NCI-H524 (cell line): Measurements from ENCODE around the gene CDCA8.
A peak's percentile ranks its signal among the peaks of the same experiment; 100 is the strongest.

Experiments
- DNase-seq, 2 experiments: peaks; one replicate each; lab custom pipeline; 2025; lab: John Stamatoyannopoulos, UW

Gene CDCA8

GRCh38 chr1:37692078-37692833, at the start of gene CDCA8:
Gene CDCA8 (plus strand): TSS chr1:37692516. CDS start chr1:37692691, 175 bp downstream.
- DNase-seq = peak; percentile 94 to 95

- DNase-seq = no peak
Observed at GRCh38 chr1:37647281-37647680, 45.0 kb upstream of the CDCA8 start.

DNA sequence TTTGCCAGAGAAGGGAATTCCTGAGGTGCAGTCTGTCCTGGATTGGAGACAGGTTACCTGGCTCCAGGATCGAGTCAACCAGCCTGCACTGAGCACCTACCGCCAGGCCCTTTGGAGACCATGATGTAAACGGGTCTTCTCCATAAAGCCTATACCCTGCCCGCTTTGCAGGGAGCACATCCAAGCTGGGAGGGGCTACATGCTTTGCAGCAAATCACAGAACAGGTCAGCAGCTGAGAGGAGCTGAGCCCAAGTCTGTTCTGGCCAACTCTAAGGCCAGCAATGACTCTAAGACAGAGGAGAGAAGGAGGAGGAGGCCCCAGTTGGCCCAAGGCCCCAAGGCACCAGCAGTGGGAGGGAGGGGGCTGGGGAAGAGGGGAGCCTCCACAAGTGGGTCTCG, 42.1 kb upstream of the CDCA8 start:
- no peak for DNase-seq

DNA sequence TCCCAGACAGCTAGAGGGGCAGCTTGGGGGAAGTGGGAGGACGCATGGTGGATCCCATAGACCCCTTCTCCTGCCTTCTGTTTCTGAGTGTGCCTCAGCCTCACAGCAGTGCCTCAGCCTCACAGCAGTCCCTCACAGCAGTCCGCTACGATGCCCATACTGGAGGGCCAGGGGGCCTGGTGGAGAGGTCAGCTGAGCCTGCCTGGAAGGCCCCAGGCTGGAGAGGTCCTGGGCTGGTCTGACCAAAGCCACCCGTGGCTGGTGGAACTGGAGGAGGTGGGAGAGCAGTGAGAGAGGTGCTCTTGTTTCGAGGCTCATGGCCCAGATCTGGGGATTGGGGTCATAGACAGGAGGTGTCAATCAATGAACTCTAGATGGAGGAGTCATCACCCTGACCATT, 41.6 kb upstream of the CDCA8 start:
- no peak for DNase-seq

GRCh38 chr1:37651803-37652202, 40.5 kb upstream of the CDCA8 start:
- DNase-seq = no peak

DNA sequence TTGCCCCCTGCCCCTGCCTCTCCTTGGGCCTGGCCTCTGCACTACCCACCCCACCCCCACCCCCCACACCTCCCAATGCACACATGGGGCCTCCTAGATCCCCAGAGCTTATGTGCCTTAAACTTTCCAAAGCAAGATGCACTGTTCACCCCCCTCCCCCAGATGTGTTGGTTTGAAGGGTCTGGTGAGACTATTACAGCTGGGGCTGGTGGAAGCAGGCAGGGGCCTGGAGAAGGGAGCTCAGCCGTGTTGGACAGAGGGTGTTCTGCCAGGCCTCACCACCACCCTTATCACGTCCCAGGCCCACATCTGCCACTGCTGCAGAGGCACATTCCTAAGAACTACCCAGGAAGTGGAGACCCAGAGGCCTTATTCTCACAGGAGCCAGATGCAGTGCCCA, 39.3 kb upstream of the CDCA8 start:
- no peak for DNase-seq

DNA sequence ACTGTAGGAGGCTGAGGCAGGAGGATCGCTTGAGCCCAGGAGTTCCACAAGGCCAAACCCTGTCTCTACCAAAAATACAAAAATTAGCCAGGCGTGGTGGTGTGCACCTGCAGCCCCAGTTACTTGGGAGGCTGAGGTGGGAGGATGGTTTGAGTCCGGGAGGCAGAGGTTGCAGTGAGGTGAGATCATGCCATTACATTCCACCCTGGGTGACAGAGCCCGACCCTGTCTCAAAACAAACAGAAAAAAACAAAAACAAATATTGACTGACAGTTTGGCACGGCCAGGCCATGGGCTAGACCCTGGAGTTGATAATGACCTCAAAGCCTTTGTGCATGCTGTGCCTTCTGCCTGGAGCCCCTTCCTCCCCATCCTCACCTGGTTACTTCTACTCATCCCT, 38.4 kb upstream of the CDCA8 start:
- no peak for DNase-seq

DNA sequence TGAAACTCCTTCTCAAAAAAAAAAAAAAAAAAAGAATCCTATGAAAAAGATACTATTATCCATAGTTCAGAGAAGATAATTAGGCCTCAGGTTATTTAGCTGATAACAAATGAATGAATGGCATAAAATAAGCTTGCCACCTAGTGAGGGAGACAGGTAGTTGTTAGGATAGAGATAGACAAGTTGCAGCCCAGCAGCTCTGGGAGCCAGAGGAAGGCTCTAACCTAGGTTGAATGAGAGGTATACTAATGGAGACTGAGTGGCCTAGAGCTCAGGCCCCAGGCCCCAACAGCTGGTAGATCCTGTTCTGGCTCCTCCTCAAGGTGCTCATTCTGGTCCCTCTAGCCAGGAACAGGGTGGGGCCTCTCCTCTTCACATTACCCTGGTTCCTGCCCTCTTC, 37.0 kb upstream of the CDCA8 start:
- no peak for DNase-seq

GRCh38 chr1:37656026-37656425, 36.3 kb upstream of the CDCA8 start:
- no peak for DNase-seq

GRCh38 chr1:37656881-37657280, 35.4 kb upstream of the CDCA8 start:
- no peak for DNase-seq

- no peak for DNase-seq
Observed at GRCh38 chr1:37657620-37658412, 34.5 kb upstream of the CDCA8 start.

GRCh38 chr1:37658486-37658885, 33.8 kb upstream of the CDCA8 start:
- DNase-seq = no peak

GRCh38 chr1:37660664-37661063, 31.7 kb upstream of the CDCA8 start:
- DNase-seq = no peak

GRCh38 chr1:37661401-37661800, 30.9 kb upstream of the CDCA8 start:
- no peak for DNase-seq

DNA sequence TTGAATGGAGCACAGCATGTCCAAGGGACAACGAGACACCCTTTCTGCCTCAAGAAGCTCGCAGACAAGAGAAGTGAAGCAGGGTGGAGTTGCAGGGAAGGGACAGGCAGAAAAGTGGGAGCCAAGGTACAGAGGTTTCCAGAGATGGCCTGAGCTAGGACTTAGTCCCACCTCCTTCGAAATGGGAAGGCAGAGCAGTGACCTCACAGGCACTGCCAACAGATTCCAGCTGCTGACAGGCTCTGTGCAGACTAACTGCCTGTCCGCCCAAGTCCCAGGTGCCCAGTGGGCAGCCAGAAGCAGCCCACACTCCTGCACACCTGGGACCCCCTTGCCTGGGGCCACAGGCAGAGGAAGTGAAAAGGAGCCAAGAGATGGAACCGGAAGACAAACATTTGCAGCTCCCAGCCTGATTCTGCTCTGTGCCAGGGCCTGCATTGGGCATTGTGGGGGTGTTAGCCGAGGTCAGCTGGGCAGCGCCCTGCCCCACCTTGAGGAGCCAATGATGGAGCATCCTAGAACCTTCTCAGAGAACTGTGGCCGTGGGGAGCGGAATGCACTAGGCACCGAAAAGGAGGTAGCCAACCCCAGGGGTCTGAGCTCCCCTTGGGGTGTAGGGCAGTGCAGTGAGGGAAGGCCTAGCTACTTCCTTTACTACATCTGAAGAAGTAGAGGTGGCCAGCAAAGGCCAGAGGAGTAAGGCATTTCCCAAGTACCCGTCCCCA, 30.1 kb upstream of the CDCA8 start:
- DNase-seq = no peak

DNA sequence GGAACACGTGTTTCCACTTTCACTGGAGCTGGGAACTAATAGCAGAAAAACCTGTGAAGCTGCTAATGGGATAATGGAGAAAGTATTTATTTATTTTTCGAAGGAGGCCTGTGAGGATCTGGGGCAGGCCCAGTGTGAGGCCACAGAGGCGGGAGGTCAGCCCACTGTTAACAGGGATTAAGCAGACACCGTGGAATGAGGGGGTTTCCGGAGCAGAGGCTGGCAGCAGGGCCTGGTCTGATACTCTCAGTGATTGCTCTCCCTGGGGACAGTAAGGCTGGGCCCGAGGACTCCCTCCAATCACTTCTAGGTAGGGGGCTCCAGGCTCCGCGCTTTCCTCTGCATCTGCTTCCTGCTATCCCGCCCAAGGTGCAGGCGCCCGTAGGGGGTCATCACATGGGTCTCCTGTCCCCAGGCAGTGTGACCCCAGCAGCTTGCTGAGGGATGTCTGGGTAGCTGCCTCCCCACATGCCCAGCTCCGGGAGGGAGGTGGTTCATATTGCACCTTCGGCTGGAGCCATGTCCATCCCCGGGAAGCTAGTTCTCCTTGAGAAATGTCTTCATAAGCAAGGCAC, 28.8 kb upstream of the CDCA8 start:
- no peak for DNase-seq

DNA sequence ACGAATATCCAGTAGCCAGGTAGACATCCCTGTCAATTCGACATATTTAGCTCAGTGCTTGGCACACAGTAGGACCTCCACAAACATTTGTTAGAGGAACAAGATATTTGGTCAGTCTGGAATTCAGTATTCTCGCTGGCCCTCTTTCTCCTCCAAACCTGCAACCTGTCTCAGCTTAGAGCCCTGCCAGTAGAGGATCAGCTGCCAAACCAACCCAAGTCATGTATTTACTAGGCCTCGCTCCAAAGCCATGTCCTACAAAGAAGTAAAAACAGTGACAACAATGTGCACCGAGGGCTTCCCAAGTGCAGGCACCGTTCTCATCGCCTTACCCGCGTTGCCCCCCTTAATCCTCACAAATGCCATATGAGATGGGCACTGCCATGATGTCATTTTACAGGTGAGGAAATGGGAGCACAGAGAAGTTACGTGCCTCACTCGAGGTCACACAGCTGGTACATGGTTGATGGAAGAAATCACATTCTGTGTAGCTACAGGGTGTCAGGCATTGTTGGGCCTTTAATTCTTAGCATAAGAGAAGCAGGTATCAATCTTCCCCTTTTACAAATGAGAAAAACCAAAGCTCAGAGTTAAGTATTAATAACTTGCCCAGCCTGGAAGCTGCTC, 26.0 kb upstream of the CDCA8 start:
- no peak for DNase-seq

DNA sequence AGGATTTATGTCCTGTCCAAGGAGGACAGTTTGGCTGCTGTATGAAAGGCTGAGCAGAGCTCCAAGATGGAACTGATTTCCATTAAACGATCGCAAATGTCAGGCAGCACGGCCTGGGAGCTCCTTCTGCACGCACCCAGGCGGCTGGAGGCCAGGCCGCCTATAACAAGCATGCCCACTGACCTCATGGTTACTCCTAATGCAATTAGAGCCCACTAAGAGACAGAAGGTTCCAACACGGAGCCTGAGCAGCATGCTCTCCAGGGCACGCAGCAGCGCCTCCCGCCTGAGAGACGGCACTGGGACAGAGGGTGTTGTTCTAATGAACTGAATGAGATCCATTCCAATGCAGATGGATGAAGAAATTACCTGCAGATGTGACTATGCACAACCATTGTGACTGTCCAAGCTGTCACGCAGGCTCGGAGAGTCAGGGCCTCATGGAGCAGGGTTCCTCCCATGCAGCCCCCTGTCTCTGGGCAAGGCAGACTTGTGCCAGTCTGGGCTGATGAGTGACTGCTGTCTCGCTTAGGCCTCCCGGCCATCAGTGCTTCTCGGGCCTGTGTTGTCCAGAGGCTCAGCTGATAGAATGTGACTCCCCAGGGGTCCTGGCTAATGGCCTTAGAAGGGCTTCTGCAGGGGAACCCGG, 25.2 kb upstream of the CDCA8 start:
- DNase-seq = peak in 1 of 2 experiments; percentile 7

DNA sequence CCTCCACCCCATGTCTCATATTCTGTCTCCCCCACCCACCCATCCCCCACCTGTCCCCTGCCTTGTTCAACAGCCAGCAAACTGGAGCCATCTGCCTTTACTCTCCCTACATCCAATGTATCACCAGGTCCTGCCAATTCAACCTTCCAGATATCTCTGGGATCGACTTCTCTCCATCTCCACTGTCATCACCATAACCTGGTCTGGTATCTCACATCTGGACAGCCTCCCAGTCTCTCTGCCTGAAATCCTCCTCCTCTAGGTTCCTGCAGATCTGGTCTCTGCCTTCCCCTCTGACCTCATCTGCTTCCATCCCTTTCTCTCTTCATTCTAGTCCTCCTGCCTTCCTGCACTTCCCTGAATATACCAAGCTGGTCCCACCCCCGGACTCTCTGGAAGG, 22.2 kb upstream of the CDCA8 start:
- DNase-seq = no peak

DNA sequence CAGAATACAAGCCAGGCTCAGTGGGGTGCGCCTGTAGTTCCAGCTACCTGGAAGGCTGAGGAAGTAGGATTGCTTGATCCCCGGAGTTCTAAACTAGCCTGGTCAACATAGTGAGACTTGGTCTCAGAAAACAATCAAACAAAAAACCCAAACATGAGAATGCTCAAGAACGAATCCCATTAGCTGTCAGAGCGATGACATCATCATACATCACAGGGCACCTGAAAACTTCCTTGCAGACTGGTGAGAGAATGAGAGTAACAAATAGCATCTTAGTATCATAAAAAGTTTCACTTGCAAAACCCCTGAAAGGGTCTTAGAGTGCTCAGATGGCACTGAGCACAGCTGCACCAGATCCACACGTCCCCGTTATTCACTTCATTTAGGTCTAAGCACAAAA, 21.1 kb upstream of the CDCA8 start:
- no peak for DNase-seq

- peak in 1 of 2 experiments; percentile 12 for DNase-seq
Observed at GRCh38 chr1:37672136-37672870, 20.0 kb upstream of the CDCA8 start.
